Measurements from ENCODE around the gene SLAMF8.

The SLAMF8 gene

DNA sequence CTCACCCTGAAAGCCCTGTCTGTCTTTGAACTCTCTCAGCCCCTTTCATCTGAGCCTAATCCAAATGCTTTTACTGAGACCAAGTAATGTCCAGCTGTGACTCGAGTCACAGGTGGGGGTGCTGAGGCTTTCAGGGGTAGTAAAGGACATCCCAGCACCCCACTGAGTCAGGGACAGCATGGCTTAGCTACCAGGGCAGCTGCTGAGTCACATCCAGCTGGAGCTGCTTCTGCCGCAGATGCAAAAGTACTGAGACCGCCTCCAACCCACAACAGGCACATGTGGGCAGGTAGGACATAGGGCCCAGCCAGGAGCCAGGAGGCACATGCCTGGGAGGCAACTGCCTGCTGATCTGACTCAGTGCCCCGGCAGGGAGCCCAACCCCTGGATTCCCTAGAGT lies 42.5 kb downstream of the SLAMF8 start:
- peak in 1 of 2 donors; percentile 10 for DNase-seq (ENCODE audit: low read depth in 2 of 2)

DNA sequence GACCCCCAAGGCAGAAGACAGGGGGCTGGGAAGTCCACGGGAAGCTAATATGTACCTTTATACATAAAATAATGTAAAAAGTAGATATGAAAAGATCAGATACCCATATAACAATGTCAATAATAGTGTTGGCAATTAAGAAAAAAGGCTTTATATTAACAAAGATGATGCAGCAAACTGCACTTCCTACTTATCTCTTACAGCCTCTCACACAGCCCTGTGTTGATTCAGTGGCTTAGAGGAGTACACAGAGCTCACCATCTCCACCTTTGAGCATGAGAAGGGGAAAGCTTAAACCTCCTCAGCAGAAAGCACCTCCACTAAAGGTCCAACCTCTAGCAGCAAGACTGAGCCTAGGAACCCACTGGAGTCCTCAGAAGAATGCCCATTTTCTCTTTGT lies 42.9 kb downstream of the SLAMF8 start:
- DNase-seq (ENCODE audit: low read depth in 2 of 2) = no peak

DNA sequence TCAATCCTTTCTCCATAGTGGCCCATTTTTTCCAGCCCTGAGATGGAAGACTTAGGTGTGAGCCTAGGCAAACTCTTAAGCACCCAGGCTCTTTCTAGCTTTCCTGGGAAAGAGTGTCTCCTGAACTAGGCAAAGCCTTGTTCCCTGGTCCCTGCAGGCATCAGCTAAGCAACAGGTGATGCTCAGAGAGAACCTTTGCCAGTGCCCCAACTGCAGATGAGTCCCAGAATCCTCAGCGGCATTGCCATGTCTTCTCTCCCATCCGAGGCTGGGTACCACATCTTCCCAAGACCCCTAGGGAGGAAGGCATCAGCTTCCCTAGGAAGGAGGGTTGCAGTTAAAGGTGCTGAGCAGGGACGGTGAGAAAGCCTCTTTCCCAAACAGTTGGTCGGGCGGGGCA lies 44.0 kb downstream of the SLAMF8 start:
- no peak for DNase-seq (ENCODE audit: low read depth in 2 of 2)

DNA sequence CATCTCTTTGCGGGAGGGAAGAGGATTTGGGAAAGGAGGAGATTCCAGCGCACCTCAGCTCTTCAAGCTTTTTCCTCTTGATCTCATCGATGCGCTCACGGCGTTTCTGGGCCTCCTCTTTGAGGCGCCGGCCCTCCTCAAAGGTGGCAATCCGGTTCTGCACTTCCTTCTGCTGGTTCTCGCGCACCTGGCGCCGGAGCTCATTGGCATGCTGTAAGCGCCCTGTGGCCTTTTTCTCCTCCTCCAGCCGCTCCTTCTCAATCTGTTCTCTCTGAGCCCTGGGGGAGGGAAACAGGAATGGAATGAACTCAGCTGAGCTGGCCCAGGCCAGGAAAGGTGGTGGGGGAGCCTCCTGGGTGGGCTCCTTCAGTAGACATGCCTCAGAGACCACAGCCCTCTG lies 46.2 kb downstream of the SLAMF8 start:
- DNase-seq (ENCODE audit: low read depth in 2 of 2) = no peak

DNA sequence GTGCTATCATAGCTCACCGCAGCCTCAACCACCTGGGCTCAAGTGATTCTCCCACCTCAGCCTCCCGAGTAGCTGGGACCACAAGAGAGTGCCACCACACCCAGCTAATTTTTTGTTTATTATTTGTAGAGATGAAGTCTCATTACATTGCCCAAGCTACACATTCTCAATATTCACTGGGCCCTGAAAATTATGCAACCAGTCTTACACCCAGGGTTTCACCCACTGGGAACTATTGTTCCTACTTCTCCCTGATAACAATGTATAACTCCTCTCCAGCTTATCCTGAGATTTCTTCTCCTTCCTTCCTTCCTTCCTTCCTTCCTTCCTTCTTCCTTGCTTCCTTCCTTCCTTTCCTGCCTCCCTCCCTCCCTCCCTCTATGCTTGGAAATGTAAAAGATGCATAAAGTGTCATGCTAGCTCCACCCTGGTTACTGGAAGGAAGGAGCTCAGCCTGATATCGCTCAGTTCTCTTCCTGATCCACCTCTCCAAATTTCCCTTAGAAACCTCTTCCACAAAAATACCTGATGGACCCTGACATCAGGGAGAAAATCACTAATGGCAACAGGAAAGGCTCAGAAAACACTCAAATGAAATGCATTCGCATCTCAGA lies 47.0 kb downstream of the SLAMF8 start:
- no peak for DNase-seq (ENCODE audit: low read depth in 2 of 2)

DNA sequence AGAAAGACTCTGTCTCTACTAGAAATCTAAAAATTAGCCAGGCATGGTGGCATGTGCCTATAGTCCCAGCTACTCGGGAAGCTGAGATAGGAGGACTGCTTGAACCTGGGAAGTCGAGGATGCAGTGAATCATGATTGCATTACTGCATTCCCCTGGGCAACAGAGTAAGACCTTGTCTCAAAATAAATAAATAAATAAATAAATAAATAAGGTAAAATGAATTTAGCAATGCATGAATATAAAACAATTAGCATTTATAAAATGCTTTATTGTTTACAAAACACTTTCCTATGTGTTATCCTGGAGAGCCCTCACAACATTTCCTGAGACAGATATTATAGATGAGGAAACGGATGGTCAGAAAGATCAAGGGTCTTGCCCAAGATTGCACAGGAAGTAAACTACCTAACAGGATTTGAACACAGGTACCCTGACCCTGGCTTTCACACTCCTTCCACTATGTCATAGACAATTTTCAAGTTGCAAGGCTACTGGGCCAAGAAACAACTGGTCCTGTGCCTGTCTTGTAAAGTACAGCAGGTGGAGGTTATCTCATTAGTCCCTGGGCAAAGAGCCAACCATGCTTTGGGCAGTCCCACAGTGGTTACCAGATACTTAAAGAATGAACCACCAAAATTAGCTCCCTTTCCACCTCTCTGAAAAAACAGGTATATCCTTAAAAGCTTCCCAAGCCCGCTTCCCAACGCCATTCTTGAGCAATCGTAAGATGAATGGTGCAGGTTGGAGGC lies 51.2 kb downstream of the SLAMF8 start:
- no peak for DNase-seq (ENCODE audit: low read depth in 2 of 2)

DNA sequence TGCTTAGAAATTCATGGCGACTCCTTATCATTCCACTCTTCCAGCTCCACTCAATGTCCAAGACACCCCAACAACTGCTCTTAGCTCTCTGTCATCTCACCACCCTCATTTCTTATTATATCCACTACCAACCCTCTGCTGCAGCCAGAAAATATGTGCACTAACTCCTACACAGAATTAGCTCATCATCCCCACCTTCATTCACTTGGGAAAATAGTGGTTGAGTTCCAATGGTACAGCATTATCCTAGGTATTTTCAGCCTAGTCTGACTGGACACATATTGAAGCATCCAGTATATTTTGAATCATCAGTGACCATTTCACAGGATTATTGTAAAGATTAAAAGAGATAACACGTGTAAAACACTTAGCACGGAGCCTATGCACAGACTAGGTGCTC lies 52.5 kb downstream of the SLAMF8 start:
- DNase-seq (ENCODE audit: low read depth in 2 of 2) = no peak

DNA sequence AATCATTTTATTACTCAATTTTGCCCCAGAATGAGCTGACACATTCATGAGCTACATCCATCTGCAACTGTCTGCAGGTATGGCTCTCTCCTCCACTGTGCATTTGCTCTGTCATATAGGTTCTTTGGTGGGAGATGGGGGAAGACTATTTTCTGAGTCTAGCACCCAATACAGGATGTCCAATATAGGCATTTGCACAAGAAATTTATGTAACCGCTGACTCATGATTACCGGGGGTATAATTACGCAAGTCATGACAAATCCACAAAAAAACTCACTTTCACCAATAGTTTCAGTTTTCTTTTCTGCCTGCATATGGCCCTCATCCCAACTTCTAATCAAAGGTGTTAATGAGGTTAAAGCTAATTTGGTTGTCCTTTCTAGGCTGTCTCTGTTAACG lies 53.3 kb downstream of the SLAMF8 start:
- DNase-seq (ENCODE audit: low read depth in 2 of 2) = no peak

DNA sequence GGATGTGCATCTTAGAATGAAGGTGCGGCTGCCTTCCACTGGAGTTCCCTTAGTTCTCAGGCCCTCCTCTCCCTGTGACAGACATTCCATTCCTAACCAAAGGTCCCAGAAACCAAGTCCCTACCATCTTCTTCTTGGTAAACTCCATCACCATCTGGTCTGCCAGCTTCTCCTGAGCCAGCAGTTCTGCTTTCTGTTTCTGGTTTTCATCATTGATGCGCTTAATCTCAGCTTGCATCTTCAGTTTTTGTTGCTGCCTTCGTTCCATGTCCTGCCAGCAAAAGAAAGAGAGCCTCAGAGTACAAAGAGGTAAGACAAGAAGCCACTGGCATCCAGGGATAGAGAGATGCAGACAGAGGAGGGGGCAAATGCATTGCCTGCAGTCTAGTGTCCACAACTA lies 53.8 kb downstream of the SLAMF8 start:
- no peak for DNase-seq (ENCODE audit: low read depth in 2 of 2)

DNA sequence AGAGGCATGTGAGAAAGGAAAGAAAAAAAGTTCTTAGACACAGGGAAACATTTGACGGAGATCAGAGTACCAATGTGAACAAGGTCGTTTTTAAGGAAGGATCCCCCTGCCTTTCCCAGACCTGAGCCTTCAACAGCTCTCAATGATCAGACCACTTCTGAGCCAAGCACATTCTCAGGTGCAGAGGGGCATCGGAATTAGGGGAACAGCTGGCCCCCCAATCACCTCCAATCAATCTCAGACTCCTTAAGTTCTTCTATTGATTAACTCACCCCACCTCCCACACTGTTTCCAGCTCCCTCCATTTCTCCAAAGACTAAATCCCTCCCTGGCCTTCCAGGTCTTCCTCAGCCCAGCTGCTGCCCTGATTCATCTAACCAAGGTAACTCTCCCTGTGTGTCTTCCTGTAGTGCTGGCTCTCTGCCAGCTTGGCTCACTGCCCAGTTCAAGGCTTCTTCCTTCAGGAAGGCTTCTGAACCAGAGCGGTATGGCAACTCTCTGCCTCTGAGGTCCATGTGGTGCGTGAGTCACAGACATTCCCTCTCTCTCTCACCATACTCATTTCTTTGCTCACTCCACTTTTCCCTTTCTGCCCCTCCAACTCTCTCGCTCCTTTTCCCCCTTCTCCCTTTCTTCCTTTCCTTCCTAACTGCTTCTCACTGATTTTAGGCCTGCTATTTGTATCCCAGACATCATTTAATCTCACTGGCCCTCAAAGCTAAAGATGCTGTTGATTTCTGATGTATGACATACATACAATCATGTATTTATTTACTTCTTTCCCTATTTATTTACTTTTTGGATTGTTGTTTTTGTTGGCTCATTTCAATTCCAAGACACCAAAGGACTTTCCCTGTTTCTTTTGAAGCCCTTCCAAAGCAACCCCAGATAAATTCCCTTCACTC lies 55.2 kb downstream of the SLAMF8 start:
- DNase-seq (ENCODE audit: low read depth in 2 of 2) = peak in 1 of 2 donors; percentile 7

DNA sequence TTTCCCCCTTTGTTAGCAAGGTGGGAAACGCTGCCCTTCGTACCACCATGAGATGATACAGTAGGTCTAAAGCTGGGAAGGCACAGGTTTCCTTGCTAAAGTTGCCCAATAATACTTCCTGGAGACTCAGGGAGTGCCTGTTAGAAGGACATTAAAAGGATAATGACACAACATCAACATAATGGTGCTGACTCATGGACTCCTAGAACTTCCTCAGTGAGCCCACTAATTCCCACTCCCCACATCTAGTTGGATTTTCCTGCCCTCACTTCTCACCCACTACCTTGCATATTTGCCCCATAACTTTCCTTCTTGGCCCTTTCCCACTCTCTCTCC lies 55.8 kb downstream of the SLAMF8 start:
- no peak for DNase-seq (ENCODE audit: low read depth in 2 of 2)

DNA sequence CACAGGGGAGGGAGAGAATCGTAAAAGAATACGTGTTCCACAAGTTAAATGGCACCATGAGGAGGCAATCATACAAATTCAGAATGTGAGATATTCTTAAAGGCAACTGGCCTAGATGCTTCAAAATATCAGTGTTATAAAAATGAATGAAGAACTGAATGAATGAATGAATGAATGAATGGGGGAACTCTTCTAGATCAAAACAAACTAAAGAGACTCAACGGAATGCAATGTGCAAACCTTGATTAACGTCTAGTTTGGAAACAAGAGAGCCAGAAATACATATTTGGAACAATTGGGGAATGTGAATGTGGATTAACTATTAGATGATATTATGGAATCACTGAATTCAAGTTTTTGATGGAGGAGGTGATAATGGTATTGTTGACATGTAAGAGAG lies 56.5 kb downstream of the SLAMF8 start:
- no peak for DNase-seq (ENCODE audit: low read depth in 2 of 2)

DNA sequence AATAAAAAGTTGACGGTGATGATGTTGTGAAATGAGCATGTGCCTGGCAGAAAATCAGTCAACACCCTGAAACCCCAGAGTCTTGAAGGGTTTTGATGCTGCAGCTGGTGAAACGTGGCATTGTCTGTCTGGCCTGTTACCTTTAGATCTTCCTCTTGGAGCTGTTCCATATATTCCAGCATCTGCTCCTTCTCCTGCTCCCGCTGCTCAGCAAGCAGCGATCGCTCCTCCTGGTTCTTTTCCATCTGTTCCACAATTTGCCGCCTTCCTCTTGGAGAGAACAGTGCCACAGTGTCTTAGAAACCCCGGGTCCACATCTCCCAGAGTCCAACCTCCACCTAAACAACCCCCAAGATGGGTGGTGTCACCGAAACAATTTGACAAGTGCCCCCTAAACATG lies 57.6 kb downstream of the SLAMF8 start:
- no peak for DNase-seq (ENCODE audit: low read depth in 2 of 2)
